Ascending aorta (tissue), 2 donors: ENCODE measurements around the gene RILPL2. TPM values are rescaled to one million over a fixed set of nuclear protein-coding genes. Genes with fewer than 3 reads are reported as not detected.
"Not testable (repeated sequence)": the region's sequence is repeated elsewhere in the genome, so short reads cannot be mapped to it uniquely, and the experiment has no call there.

Experiments
- DNase-seq, 2 donors: peaks; one replicate each; pipeline ENCODE4 v3.0.0-alpha.2; 2019; ENCODE audit warnings: low spot score in 2 of 2
- H3K27ac ChIP-seq, 2 donors: fragments of 200-600 bp; sonication (generic); one replicate each; pipeline ENCODE4 v1.5.1; 2016 to 2017; ENCODE audit warnings: mild to moderate bottlenecking in 1 of 2
- H3K27me3 ChIP-seq: fragments of 200-600 bp; sonication (generic); one replicate; pipeline ENCODE4 v1.5.1; 2017
- H3K36me3 ChIP-seq, 2 donors: fragments of 200-600 bp; sonication (generic); one replicate each; pipeline ENCODE4 v1.5.1; 2016
- H3K4me1 ChIP-seq, 2 donors: fragments of 200-600 bp; sonication (generic); one replicate each; pipeline ENCODE4 v1.5.1; 2016 to 2017; ENCODE audit warnings: mild to moderate bottlenecking in 1 of 2
- H3K4me3 ChIP-seq, 2 donors: fragments of 200-600 bp; sonication (generic); one replicate each; pipeline ENCODE4 v1.5.1; 2016 to 2017; ENCODE audit warnings: mild to moderate bottlenecking in 1 of 2
- H3K9me3 ChIP-seq, 2 donors: fragments of 200-600 bp; sonication (generic); one replicate each; pipeline ENCODE4 v1.5.1; 2016
- intact Hi-C: fragments of 100-400 bp; cut with DNase I; formaldehyde crosslinking; loops from one replicate; pipeline ENCODE4 v1.15.1; 2023
- total RNA-seq: library from RNA; depleted of rRNA; stranded (reverse); fragments of >200 nt; gene quantifications from one replicate; pipeline ENCODE4 v1.1.0, GENCODE V29; 2016
- TF ChIP-seq, protein P1 (sequence below), 3 experiments: fragments of 200-600 bp in 2 of 3; fragments of 450-650 bp in 1 of 3; sonication (generic) in 2 of 3; IDR thresholded peaks; one replicate each; pipeline ENCODE4 v1.5.1; 2016 to 2019; ENCODE audit warnings: antibody characterized with exemption in 3 of 3, mild to moderate bottlenecking in 1 of 3, moderate library complexity in 1 of 3

Gene RILPL2
- total RNA-seq, 1 donor from 2014 or later: 7.2 TPM

DNA sequence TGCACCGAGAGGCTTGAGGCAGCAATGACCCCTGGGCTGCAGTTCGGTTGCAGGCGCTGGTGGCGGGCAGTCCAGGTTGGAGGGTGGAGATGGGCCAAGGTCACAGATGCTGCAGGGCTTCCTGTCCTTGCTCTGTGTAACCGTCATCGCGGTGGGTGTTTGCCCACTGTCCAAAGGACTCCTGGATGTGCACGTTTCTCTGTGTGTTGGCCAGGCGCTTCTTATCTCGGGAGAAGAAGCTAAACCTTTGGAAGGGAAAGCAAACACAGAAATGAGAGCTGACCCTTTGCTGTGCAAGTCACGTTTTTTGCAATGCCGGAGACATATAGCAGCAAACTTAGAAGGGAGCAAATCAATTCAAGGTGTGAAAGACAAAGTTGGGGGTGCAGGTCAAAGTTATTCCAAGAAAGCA is 36.0 kb upstream of the RILPL2 start:
- intact Hi-C loops: no loop called here
- Histone ChIP-seq H3K9me3 (no peaks in the 10 kb centered on the region), H3K4me1 (peaks cover 0 to 13% of the 10 kb centered on the region in 2 donors), H3K36me3 (peaks cover 27 to 30% of the 10 kb centered on the region in 2 donors), H3K4me3 (no peak overlapping the region), H3K27ac (no peak overlapping the region), H3K27me3 (no peaks in the 10 kb centered on the region)
- DNase-seq: no peak
- TF ChIP-seq, protein P1, sequence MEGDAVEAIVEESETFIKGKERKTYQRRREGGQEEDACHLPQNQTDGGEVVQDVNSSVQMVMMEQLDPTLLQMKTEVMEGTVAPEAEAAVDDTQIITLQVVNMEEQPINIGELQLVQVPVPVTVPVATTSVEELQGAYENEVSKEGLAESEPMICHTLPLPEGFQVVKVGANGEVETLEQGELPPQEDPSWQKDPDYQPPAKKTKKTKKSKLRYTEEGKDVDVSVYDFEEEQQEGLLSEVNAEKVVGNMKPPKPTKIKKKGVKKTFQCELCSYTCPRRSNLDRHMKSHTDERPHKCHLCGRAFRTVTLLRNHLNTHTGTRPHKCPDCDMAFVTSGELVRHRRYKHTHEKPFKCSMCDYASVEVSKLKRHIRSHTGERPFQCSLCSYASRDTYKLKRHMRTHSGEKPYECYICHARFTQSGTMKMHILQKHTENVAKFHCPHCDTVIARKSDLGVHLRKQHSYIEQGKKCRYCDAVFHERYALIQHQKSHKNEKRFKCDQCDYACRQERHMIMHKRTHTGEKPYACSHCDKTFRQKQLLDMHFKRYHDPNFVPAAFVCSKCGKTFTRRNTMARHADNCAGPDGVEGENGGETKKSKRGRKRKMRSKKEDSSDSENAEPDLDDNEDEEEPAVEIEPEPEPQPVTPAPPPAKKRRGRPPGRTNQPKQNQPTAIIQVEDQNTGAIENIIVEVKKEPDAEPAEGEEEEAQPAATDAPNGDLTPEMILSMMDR (IDR thresholded peaks at IDR 0.05): no peak

DNA sequence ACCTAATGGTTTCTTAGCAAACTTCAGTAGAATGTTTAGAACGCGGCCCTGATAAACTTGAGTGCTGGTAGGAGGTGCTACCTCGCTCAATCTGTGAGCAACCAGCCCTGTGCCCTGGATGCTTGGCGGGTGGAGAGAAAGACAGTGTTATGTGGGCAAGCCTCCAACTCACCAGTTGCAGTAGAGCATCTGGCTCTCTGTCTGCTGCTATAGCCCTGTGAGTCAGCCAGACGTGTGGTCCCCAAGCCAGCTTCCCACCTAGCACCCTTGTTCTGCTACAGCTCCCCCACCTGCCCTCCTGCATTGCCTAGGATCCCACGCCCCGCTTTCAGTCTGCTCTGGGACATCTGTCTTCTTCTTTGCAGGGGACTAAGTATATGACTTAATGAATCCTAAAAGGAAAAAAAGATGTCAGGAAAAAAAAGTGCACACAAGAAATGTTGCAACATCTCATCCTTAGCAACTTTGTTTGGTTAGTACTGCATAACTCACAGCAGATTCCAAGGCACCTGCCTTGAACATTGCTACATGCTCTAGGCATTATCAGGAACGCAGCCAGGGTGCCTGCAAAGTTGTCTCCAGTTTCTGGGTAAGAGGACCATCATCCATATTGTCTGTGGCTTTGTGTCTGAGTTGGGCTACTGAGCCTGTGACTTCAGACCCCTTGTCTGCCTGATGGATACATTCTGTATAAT is 35.0 kb upstream of the RILPL2 start:
- peak overlapping the region in 1 of 2 donors; percentile 19 for H3K27ac ChIP-seq
- intact Hi-C loops: no loop called here

DNA sequence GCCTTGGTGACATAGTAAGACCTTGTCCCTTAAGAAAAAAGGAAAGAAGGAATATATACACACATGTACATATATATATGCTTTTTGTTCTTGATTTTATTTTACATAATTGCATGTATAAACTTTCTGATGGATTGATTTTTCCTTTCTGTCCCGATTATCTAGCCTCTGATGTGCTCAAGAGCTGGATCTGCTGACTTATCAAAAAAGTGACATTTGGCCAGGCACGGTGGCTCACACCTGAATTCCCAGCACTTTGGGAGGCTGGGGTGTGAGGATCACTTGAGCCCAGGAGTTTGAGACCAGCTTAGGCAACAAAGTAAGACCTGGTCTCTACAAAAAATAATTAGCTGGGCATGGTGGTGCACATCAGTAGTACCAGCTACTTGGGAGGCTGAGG is 33.5 kb upstream of the RILPL2 start:
- no peaks in the 10 kb centered on the region for H3K9me3 ChIP-seq
- no peak for DNase-seq
- no peak overlapping the region for H3K27ac ChIP-seq
- peaks cover 37 to 38% of the 10 kb centered on the region in 2 donors for H3K36me3 ChIP-seq
- no peak overlapping the region for H3K4me3 ChIP-seq
- TF ChIP-seq, protein P1 (IDR thresholded peaks at IDR 0.05): no peak
- H3K27me3 ChIP-seq: no peaks in the 10 kb centered on the region
- peaks cover 0 to 23% of the 10 kb centered on the region in 2 donors for H3K4me1 ChIP-seq
- intact Hi-C loops: no loop called here

More for the DNA sequence above, 35.0 kb upstream of the RILPL2 start:
- no peak for DNase-seq
- Histone ChIP-seq H3K27me3 (no peaks in the 10 kb centered on the region), H3K4me1 (peaks cover 0 to 19% of the 10 kb centered on the region in 2 donors), H3K4me3 (no peak overlapping the region), H3K36me3 (peaks cover 27 to 30% of the 10 kb centered on the region in 2 donors), H3K9me3 (no peaks in the 10 kb centered on the region)
- TF ChIP-seq, protein P1 (IDR thresholded peaks at IDR 0.05): no peak

DNA sequence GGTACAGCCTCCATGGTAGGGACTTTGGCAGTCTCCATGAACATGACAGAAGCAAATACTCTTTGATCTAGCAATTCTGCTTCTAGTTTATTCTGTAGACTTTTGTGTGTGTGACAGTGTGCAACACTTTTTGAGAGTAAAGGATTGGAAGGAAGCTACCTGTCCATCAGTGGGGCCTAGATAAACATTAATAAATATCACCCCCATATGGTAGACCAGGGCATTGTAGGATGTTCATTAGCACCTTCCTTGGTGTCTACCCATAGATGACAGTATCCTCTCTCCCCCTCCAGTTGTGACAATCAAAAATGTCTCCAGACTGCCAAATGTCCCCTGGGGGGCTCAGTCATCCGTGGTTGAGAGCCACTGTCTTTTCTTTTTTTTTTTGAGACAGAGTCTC is 32.3 kb upstream of the RILPL2 start:
- Histone ChIP-seq H3K4me1 (peaks cover 0 to 18% of the 10 kb centered on the region in 2 donors), H3K27me3 (no peaks in the 10 kb centered on the region), H3K9me3 (no peaks in the 10 kb centered on the region), H3K27ac (peak overlapping the region in 1 of 2 donors; percentile 25), H3K36me3 (peaks cover 35 to 37% of the 10 kb centered on the region in 2 donors), H3K4me3 (no peak overlapping the region)
- DNase-seq: no peak
- intact Hi-C loops: no loop called here
- TF ChIP-seq, protein P1 (IDR thresholded peaks at IDR 0.05): no peak

DNA sequence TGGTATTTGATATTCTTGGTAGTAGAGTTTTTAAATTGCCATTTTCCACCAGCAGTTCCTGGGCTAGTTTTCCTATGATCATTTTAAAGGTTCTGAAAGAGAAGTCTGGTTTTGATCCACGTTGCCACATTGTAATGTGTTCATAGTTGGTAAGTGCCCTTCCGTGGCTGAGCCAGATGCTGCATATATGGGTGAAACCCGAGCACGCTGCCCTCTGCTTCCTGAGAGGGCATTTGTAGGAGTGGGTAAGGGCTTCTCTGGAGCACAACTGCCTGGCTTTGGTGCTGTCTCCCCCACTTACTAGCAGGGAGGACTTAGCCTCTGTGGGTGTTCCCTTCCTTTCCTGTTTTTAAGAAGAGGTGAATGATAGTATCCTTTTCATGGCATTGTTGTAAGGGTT is 28.6 kb upstream of the RILPL2 start:
- Histone ChIP-seq H3K27me3 (no peaks in the 10 kb centered on the region), H3K4me1 (peaks cover 0 to 18% of the 10 kb centered on the region in 2 donors), H3K4me3 (no peak overlapping the region), H3K36me3 (peaks cover 10 to 12% of the 10 kb centered on the region in 2 donors), H3K27ac (peak overlapping the region; percentile 18 to 72), H3K9me3 (no peaks in the 10 kb centered on the region)
- DNase-seq: no peak
- TF ChIP-seq, protein P1 (IDR thresholded peaks at IDR 0.05): no peak
- intact Hi-C loops: no loop called here

DNA sequence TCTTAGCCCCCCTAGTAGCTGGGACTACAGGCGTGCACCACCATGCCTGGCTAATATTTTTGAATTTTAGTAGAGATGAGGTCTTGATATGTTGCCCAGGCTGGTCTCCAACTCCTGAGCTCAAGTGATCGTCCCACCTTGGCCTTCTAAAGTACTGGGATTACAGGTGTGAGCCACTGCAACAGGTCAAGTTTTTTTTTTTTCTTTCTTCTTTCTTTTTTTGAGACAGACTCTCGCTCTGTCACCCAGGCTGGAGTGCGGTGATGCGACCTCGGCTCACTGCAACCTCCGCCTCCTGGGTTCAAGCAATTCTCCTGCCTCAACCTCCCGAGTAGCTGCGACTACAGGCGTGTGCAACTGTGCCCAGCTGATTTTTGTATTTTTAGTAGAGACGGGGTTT is 26.7 kb upstream of the RILPL2 start:
- H3K27me3 ChIP-seq, H3K4me3 ChIP-seq, DNase-seq, H3K36me3 ChIP-seq, H3K9me3 ChIP-seq, intact Hi-C loops, H3K27ac ChIP-seq: not testable (repeated sequence)
- peaks cover 0 to 29% of the 10 kb centered on the region in 2 donors for H3K4me1 ChIP-seq
